Fibroblast of skin of left quadriceps (primary cell): Measurements from ENCODE around the gene FAR1.

Source experiments
- DNase-seq, 2 experiments: peaks; one replicate each; pipeline ENCODE4 v3.0.0-alpha.2; 2013; ENCODE audit warnings: low read depth in 2 of 2

The FAR1 gene

GRCh38 chr11:13776134-13776815, 107.8 kb downstream of the FAR1 start:
- no peak for DNase-seq

GRCh38 chr11:13777341-13777985, 109.0 kb downstream of the FAR1 start:
- DNase-seq = no peak

- no peak for DNase-seq
These were observed 109.9 kb downstream of the FAR1 start for GRCh38 chr11:13778345-13778744.

GRCh38 chr11:13781153-13781552, 112.7 kb downstream of the FAR1 start:
- DNase-seq = no peak
